PC-3 (cell line): Measurements from ENCODE around the gene LRCOL1.

ENCODE experiments used
- CTCF ChIP-seq: fragments of 300-600 bp; sonication (generic); conservative IDR thresholded peaks from 2 replicates; pipeline ENCODE4 v1.5.1; 2017; ENCODE audit warnings: antibody characterized with exemption, low read depth, mild to moderate bottlenecking, low read length
- EZH2 ChIP-seq: fragments of 300-600 bp; sonication (generic); IDR thresholded peaks from one replicate; pipeline ENCODE4 v1.6.1; 2017; ENCODE audit warnings: antibody characterized with exemption, mild to moderate bottlenecking, low read length; ENCODE audit not compliant: unreplicated experiment
- EZH2phosphoT487 ChIP-seq: fragments of 300-600 bp; sonication (generic); IDR thresholded peaks from 2 replicates; pipeline ENCODE4 v1.6.1; 2018; ENCODE audit warnings: mild to moderate bottlenecking, antibody characterized with exemption, low read length, borderline replicate concordance

GRCh38 chr12:132620899-132621656 is 10.7 kb upstream of the LRCOL1 start:
- TF ChIP-seq CTCF: no peak
- no peak for TF ChIP-seq EZH2
- TF ChIP-seq EZH2phosphoT487: no peak
